Measurements from ENCODE around the gene SLC12A5.
A peak's percentile ranks its signal among the peaks of the same experiment; 100 is the strongest.
"Not testable (repeated sequence)": the region's sequence is repeated elsewhere in the genome, so short reads cannot be mapped to it uniquely, and the experiment has no call there.

Gene SLC12A5

GRCh38 chr20:46081074-46081473 is 52.1 kb downstream of the SLC12A5 start:
- DNase-seq (ENCODE audit: low spot score): no peak

DNA sequence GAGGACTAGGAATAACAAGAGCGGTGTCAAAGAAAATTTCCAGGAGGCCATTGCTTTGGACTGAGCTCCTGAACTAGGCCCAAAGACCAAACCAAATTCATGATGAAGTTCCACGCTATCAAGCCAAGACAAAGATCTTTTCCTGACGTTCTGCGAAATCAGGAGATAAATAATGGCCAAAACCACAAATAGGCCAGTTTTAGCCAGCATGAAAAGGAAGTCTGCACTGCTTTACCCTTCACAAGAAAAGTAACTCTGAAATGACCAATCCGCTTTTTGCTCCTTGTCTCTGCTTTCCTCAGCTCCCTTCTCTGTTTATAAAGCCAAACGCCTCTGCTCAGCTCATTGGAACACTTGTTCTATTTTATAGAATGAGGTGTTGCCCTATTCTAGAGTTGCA is 54.1 kb downstream of the SLC12A5 start:
- DNase-seq (ENCODE audit: low spot score): no peak

DNA sequence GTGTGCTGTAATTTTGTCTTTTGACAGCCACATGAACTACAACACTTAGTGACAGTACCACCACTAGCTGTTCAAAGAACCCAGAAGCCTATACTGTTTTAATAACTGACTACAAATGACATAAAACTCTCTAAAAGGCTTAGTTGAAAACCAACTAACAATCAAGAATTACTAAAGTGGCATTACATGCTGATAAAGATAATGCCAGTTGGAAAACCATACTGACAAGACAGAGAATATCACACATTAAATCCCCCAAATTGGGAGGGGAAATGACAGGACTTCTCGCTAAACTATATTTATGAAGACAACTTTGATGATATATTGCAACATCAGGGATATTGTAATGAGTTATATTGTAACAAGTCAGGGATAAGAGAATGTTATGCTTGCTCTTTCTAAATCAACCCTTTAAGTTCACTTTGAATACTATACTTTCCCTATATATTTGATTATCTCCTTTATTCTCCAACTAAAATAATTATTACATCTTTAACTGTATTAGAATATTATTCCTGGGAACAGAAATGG is 54.6 kb downstream of the SLC12A5 start:
- no peak for DNase-seq (ENCODE audit: low spot score)

GRCh38 chr20:46084805-46085178 is 55.8 kb downstream of the SLC12A5 start:
- no peak for DNase-seq (ENCODE audit: low spot score)

- no peak for DNase-seq (ENCODE audit: low spot score)
Measured at GRCh38 chr20:46085179-46085851, 56.3 kb downstream of the SLC12A5 start.

DNA sequence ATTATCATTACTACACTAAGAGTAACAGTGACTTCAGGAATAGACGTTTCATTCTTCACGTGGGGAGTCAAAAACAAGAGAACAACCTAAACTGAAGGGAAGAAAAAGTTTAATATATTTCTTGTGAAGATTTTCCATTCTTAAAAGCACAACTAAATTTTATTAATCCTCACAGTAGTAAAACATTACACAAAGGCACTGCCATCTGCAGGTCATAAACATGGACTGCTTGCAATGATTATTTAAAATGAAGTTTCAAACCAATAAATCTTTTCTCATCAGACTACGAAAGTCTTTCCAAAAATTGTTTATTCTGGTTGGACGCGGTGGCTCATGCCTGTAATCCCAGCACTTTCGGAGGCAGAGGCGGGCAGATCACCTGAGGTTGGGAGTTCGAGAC is 58.1 kb downstream of the SLC12A5 start:
- no peak for DNase-seq (ENCODE audit: low spot score)

GRCh38 chr20:46088409-46089166 is 59.6 kb downstream of the SLC12A5 start:
- DNase-seq (ENCODE audit: low spot score): no peak

DNA sequence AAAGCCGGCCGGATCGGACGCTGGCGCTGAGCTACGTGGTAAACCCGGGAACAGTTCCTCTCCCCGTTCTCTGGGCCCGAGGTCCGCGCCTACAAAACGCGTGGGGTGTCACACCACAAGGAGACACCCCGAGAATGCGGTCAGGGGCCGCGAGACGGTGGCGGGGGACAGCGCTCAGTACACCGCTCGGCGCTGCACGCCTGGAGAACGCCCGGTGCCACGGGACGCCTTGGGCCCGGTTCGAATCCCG is 60.1 kb downstream of the SLC12A5 start:
- no peak for DNase-seq (ENCODE audit: low spot score)

DNA sequence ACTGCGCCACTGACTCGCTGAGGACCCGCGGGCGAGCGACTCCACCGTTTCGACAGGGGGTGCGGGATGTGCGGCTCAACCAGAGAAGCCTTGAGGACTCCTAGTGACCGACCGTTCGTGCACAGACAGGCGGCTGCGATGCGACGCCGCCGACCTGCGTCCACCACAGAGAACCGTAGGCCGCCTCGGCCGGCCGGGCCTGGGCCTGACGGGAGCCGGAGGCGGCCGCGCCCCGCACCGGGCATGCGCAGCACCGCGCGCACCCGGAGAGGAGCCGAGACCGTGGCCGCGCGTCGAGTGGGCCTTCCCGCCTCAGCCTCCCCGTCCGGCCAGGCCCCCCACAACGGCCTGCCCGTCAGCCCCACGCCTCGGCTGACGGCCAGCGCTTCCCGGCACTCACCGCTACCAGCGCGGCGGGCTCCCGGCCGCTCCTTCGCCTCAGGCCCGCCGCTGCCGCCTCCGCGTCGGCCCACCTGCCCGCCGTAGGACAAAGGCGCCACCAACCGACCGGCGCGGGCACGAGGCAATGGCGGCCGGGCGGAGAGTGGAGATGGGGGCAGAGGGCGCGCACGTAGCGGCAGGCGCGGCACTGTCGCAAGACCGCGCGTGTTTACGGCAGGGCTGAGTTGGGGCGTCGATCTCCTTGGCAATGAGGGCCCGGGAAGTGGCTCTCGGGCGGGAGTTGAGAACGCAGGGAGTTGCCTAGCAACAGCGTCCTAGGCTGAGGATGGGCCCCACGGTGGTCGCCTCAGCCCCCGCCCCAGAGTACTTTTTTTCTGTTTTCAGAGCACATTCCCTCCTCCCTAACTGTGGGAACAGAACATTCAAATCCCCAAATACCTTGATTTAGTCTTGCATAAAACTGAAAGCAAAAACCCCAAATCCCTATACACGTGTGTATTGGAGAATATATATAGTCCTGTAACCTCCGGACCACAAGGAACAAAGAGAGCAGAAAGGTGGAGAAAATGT is 60.7 kb downstream of the SLC12A5 start, which contains the start of gene NCOA5:
Gene NCOA5, minus strand, starts transcription at position 546 of the 972 bp plus-strand sequence. CDS start 10,538 bp downstream, outside the sequence.
- DNase-seq (ENCODE audit: low spot score): peak; percentile 96

DNA sequence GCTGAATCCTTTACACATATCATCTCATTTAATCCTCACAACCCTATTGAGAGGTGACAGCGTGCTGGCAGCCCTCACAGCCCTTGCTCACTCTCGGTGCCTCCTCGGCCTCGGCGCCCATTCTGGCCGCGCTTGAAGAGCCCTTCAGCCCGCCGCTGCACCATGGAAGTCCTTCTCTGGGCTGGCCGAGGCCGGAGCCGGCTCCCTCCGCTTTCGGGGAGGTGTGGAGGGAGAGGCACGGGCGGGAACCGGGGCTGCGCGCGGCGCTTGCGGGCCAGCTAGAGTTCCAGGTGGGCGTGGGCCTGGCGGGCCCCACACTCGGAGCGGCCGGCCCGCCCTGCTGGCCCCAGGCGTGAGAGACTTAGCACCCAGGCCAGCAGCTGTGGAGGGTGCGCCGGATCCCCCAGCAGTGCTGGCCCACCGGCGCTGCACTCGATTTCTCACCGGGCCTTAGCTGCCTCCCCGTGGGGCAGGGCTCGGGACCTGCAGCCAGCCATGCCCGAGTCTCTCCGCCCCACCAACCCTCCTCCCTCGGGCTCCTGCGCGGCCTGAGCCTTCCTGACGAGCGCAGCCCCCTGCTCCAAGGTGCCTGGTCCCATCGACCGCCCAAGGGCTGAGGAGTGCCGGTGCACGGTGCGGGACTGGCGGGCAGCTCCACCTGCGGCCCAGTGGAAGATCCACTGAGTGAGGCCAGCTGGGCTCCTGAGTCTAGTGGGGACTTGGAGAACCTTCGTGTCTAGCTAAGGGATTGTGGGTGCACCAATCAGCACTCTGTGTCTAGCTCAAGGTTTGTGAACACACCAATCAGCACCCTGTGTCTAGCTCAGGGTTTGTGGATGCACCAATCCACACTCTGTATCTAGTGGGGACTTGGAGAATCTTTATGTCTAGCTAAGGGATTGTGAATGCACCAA is 62.9 kb downstream of the SLC12A5 start:
- not testable (repeated sequence) for DNase-seq (ENCODE audit: low spot score)

GRCh38 chr20:46093531-46093930 is 64.5 kb downstream of the SLC12A5 start:
- no peak for DNase-seq (ENCODE audit: low spot score)

DNA sequence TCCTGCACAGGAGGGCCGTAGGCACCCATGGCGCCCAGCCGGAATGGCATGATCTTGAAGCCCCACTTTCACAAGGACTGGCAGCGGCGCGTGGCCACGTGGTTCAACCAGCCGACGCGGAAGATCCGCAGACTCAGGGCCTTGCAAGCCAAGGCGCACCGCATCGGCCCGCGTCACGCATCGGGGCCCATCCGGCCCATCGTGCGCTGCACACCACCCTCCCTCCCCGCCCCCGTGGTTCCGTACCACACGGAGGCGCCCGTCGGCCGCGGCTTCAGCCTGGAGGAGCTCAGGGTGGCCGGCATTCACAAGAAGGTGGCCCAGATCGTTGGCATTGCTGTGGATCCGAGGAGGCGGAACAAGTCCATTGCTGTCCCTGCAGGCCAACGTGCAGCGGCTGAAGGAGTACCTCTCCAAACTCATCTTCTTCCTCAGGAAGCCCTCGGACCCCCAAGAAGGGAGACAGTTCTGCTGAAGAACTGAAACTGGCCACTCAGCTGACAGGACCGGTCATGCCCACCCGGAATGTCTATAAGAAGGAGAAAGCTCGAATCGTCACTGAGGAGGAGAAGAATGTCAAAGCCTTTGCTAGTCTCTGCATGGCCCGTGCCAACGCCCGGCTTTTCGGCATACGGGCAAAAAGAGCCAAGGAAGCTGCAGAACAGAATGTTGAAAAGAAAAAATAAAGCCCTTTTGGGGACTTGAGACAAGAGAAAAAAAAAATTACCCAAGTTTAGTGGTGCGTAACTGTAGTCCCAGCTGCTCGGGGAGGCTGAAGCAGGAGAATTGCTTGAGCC is 70.7 kb downstream of the SLC12A5 start:
- DNase-seq (ENCODE audit: low spot score): no peak

DNA sequence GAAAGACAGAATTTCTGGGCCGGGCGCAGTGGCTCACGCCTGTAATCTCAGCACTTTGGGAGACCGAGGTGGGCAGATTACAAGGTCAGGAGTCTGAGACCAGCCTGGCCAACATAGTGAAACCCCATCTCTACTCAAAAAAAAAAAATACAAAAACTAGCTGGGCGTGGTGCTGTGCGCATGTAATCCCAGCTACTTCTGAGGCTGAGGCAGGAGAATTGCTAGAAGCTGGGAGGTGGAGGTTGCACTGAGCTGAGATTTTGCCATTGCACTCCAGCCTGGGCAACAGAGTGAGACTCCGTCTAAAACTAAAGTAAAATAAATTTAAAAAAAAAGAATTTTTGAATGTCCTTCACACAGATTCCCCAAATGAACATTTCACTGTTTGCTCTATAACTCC is 71.4 kb downstream of the SLC12A5 start:
- not testable (repeated sequence) for DNase-seq (ENCODE audit: low spot score)

- no peak for DNase-seq (ENCODE audit: low spot score)
Measured at GRCh38 chr20:46100988-46101387, 72.0 kb downstream of the SLC12A5 start.

DNA sequence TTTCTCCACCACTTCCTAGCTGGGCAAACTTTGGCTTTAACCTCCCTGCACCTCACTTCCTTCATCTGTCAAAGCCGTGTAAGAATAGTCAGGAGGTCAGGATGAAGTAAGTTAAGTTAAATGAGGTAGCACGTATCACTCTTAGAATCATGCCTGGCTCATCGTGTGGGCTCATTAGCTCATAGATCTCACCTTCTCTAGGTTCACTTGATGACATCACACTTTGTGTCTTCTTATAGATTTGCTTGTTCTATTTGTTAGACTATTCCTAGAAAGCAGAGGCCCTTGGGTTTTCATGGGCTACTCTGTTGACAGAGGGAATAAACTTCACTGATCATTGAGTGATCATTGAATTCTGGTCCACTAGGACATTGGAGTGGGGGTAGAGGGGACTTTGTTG is 72.9 kb downstream of the SLC12A5 start:
- DNase-seq (ENCODE audit: low spot score): no peak

DNA sequence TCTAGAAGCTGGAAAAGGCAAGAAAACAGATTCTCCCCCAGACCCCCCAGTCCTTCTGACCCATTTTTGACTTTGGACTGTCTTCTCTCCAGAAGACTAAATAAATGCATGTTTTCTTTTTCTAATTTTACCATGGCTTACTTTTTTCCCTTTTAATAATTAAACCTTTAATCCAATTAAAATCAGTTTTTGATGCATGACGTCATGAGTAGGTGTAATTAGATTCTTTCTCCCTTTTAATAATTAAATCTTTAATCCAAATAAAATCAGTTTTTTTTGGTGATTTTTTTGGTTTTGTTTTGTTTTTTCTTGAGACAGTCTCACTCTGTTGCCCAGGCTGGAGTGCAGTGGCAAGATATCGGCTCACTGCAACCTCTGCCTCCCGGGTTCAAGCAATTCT is 73.9 kb downstream of the SLC12A5 start:
- DNase-seq (ENCODE audit: low spot score): no peak

GRCh38 chr20:46104262-46104661 is 75.2 kb downstream of the SLC12A5 start:
- DNase-seq (ENCODE audit: low spot score): no peak

DNA sequence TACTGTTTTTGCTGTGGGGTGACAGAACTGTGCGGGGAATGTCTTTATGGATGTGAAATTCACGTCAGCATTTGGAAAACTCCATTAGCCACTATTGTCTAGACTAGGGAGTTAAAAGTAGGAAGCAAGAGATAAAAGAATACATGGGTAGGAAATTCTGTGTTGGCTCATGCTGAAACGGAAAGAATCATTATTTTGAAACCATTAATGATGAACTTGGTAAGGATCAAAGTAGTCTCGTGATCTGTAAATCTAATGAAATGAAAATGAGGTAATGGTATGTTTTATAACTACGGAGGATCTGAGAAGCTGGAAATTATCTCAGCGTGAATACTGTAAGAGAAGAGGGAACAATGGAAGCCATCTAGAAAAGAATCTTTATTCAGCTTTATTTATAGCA is 78.0 kb downstream of the SLC12A5 start:
- DNase-seq (ENCODE audit: low spot score): no peak

GRCh38 chr20:46108435-46108841 is 79.4 kb downstream of the SLC12A5 start:
- DNase-seq (ENCODE audit: low spot score): no peak

- no peak for DNase-seq (ENCODE audit: low spot score)
Measured at GRCh38 chr20:46108976-46109375, 80.0 kb downstream of the SLC12A5 start.

Measured in hepatic stellate cell (primary cell).